Measurements from ENCODE around the gene CDH20.

CDH20 gene

DNA sequence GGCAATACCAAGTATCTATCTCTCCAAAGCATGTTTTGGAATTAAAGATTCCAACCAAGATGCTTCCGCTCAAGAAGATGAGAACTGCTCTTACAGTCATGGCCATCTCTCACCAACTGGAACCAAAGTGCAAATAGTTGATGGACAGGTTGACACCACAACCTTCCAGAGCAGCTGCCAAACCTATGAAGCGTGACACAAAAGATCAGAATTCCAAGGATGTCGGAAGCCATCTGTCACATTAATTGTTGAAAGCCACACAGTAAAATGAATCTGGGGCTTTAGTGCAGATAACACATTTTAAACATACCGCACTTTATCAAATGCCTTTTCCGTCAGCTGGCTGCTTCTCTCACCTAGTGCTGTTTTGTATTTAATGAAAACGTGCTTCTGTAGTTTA lies 195.7 kb downstream of the CDH20 start:
- DNase-seq: no peak

DNA sequence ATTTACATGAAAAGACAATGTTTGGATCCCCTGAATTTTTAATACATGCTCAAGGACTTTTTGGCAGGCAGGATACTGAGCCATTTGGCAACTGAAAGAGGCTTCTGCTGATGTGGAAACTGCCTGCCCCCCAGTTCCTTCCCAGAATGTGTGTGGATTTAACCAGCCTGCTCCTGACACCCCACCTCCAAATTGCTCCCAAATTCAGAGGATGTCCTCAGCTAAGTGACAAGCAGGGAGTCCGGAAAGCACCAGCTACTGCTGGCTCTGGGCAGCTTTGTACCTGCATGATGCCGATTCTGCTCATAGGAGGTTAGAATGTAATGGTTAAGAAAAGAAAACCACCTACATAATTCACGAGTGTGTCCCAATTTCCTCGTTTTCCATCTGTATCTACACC lies 197.5 kb downstream of the CDH20 start:
- DNase-seq: peak in 2 of 56 donors; percentile 12 to 26

DNA sequence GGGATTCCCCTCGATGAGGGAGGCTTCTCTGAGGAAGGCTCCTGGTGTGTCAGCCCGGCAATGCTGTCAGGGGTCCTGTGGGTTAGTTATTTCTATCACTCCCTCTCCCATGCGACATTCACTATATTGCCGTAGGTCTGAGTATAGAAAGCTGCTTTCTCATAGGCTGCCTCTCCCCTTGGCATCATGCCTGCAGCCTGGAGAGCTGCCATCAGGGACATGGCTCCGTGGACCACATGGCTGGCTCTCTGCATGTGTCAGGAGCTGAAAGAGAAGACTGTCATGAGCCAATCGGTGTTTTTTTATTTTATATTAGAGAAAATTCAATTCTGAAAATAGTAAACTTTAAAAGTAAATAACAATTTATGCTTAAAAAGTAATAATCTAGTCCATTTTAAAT lies 198.0 kb downstream of the CDH20 start:
- peak in 53 of 56 donors; percentile 3 to 81 (median 44) for DNase-seq

DNA sequence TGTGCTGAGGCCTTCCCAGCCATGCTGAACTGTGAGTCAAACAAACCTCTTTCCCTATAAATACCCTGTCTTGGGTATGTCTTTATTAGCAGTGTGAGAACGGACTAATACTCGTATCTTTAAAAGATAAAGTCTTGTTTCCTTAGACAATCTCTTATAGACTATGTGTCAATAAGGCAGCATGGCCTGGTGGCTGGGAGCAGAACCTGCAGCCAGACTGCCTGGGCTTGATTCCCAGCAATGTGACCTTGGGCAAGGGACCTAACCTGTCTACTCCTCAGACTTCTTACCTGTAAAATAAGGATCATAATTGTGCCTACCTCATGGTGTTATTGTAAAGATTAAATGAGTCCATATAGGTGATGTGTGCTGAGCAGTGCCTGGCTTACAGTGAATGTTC lies 198.7 kb downstream of the CDH20 start:
- no peak for DNase-seq

DNA sequence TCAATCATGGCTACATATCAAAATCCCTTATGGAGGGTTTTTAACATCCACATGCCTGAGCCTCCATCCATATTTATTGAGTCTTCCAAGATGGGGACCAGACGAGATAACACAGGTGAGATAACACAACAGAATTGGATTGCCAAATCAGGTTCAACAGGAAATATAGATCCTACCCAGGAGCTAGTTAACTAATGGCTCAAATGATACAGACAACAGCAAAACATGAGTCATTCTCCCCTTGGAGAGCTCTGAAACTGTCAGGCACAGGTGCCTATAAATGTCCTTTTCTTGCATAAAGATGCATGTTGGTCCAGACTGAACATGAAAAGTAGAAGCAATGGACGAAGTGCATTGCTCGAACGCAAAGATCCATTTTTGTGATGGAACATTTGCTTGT lies 202.2 kb downstream of the CDH20 start:
- DNase-seq: no peak

DNA sequence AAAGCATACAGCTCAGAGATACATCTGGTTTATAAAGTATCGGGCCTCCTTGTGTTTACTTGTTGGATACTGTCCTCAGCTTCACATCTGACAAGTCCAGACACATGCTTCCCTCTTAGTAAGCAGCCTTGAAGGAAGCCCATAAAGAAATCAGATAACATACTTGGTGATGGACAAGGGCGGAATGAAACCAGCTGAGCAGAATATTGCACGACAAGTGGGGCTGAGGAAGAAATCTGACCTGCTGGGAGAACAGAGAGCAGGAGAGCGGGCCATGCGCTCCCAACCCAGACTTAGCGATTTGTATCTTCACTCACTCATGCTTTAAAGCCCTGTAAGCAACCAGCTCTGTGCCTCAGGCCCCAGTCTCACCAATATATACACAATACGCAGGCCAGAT lies 208.4 kb downstream of the CDH20 start:
- no peak for DNase-seq

DNA sequence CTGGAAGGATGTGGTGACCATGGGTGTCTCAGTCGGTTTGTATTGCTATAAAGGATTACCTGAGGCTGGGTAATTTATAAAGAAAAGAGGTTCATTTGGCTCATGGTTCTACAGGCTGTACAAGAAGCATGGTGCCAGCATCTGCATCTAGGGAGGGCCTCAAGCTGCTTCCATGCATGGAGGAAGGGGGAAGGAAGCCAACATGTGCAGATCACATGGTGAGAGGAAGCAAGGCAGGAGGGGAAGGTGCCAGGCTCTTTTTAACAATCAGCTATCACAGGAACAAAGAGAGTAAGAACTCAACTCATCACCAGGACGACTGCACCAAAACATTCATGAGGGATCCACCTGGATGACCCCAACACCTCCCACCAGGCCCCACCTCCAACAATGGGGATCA lies 209.4 kb downstream of the CDH20 start:
- DNase-seq: no peak

DNA sequence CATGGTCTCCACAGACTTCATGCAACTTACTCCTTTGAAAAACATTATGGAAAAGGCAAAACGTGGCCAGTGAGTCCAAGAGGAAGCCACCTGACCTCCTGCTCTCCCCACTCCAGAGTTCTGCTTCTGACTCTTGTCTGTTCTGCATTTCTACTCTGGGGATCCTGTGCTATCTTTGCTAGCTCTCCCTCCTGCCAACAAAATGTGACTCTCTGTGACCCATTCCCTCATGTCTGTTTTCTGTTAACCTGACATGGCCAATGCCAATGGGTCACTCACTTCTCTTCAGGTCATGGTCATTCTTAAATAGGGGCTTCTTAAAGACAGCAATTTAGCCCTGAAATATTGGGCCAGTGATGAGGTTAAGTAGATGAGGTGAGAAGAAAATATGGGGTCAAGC lies 210.3 kb downstream of the CDH20 start:
- no peak for DNase-seq

DNA sequence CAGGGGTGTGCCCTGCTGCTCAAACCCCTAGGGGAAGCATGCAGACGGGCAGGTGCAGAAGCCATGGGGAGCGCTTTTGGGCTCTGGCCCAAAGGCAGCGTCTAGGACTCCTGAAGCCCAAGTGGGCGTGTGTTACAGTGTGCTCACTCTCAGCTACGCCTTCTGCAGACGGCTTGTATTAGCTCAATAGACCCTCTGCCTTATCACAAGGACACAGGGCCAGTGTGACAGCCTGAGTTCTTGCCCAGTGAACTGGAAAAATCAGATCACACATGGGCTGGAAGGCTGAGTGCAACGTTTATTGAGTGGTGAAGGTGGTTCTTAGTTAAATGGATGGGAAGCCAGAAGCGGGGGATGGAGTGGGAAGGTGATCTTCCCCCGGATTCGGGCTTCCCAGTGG lies 210.9 kb downstream of the CDH20 start:
- no peak for DNase-seq

DNA sequence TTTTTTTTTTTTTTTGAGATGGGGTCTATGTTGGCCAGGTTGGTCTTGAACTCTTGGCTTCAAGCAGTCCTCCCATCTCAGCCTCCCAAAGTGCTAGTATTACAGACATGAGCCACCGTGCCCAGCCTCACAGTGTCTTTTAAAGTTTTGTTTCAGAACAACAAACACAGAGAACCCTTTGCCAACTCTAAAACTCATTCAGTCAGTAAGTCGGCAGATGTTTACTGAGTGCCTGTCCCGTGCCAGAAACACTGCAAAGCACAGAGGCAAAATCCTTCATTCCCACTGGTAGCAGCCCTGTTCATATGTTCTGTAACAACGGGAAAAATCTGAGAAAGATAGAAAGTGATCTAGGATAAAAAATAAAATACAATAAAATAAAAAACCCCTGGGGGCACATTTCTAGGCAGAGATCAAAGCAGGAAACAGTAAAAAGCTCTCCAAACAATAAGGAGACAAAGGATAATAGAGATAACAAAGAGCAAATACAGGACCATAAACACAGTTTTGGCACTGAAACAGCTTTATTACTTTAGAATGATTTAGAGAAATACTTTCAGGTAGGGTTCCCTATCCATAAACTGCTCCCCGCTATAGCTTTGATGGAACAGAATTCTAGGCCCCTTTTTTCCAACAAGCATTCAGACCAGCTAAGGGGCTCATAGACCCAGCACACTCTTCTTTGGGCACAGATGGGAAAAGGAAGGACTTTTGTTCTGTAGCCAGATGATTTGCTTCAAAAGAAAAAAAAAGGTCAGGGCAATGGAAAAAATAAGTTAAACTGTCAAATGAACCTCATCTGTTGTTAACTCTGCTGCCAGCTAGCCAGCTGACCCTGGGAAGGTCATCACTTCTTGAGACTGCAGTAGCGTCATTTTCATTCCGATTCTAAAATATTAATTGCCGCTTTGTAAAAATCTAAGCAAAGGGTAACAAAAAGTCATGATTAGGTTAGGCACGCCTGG lies 212.3 kb downstream of the CDH20 start:
- DNase-seq: no peak

DNA sequence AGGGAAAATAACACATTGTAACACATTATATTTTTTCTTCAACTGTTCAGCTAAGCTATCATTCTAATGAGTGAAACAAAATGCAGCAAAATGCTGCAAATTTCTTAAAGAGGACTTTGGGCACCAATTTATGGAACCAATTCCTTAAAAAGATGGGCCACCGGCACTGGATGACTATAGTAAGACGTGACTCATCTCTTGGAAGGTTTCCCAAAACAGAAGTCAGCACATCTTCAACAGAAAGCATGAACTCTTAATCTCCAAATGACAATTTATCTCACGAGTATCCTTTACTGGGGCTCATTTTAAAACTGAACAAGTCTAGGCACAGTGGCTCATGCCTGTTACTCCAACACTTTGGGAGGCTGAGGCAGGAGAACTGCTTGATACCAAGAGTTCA lies 213.4 kb downstream of the CDH20 start:
- DNase-seq: no peak

DNA sequence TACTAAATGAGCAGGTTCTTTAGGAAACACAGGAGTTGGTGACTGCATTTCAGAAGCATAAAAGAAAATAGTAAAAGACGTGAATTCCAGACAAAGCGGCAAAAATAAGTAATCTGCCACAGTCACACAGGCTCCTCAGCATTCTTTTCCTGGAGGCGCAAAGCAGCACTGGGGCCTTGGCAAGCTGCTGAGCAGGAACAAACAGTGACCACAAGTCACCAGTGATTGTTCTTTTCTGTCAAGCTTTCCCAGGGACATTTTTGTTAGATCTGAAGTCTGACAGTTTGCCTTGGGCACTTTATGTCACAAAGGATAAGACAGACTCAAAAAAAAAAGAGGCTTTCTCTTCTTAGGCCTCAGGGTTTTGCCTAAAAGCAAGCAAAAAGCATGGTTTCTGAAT lies 216.2 kb downstream of the CDH20 start:
- DNase-seq: peak in 1 of 56 donors; percentile 29

DNA sequence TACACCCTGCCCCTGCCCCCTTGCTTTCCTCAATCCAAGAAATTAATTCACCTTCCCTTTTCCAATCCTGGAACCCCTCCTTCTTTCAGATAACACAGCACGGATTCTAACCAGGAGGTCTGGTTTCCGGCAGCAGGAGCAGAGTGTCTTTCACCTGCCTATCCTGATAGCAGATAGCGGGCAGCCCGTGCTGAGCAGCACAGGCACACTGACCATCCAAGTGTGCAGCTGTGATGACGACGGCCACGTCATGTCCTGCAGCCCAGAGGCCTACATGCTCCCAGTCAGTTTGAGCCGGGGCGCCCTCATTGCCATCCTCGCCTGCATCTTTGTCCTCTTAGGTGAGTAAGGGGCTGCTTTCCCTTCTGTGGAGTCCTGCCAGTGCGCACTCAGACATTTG lies 216.7 kb downstream of the CDH20 start:
- no peak for DNase-seq

DNA sequence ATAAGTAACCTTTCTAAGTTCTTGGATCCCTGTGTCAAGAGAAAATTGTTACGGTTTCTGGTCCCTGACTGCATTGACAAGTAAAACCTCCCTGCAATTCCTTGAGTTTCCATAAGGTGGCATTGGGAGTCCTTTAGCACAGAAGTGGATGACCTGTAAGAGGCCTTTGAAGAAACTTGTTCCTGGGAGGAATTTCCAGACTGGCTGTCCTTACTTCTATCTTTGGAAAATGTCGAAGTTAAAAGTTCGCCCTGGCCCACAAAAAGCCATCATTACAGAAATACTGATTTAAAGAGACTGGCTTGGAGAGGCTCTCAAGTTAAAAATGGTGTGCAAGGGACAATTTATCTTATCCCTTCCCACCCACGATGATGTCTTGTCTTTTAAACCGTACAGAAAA lies 218.4 kb downstream of the CDH20 start:
- peak in 6 of 56 donors; percentile 4 to 61 (median 8) for DNase-seq

DNA sequence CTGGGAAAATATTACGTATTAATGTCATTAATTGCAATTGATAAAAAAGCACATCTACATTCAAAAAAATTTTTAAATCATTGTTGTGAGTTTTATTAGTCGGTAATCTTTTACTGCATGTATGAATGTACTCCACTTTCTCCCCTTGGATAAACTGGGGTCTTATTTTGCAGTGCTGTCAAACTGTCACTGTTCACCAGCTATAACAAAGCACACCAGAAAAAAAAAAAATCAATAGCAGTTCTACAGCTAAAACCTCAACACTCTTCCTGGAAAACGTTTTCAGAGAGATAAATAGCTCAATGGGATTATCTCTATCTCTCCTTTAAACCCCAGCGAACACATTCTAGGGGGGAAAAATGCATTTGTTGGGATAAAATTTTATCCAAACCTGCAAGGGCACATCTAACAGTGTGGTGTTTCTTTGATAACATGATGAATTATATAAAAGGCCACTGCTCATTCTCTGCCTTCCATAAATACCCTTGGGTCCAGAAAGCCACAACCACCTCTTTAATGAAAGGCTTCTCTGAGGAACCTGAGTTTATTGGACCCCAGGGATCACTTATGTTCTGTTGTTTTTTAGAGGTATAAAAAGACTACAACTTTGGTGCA lies 219.9 kb downstream of the CDH20 start:
- no peak for DNase-seq

DNA sequence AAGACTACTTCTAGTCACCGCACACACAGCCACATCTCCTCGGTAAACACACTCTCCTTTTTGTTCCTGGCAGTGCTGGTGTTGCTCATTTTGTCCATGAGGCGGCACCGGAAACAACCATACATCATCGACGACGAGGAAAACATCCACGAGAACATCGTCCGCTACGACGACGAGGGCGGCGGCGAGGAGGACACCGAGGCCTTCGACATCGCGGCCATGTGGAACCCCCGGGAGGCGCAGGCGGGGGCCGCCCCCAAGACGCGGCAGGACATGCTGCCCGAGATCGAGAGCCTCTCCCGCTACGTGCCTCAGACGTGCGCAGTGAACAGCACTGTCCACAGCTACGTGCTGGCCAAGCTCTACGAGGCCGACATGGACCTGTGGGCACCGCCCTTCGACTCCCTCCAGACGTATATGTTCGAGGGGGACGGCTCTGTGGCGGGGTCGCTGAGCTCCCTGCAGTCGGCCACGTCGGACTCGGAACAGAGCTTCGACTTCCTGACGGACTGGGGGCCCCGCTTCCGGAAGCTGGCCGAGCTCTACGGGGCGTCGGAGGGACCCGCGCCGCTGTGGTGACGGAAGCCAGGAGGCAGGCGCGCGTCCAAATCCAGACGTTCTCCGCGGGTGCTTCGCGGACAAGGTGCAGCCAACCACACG lies 221.0 kb downstream of the CDH20 start:
- no peak for DNase-seq

DNA sequence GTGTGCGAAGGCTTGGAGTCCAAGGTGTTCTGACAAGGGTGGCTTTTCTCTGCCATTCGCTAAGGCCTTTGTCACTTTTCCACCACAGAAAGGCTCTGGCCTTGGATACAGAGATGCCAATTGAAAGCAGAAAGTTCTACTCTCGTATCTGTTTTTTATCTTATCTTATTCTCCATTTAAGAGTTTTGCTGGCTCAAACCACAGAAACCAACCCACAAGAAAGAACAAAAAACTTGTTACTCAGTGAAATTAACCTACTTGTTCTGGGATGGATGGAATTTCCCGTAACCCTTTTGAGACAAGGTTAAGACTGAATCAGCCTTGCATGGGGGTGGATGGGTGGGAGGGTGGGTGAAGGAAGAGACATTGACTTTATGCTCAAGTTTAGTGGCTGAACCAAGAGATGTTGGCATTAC lies 221.7 kb downstream of the CDH20 start:
- no peak for DNase-seq

DNA sequence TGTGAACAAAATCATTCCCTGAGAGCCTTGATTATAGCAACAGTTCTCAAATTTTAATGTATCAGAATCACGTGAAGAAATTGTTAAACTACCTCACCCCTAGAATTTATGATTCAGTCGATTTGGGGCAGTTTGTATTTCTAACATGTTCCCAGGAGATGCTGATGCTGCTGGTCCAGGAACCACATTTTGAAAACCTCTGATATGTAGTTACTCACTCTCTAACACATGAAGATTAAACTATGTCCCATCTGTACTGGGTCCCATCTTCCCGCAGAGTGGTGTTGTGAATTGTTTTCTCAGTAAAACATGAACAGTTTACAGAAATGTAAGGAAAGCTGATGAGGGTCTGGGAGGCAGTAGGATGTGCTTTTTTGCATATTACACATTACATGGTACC lies 223.1 kb downstream of the CDH20 start:
- no peak for DNase-seq

DNA sequence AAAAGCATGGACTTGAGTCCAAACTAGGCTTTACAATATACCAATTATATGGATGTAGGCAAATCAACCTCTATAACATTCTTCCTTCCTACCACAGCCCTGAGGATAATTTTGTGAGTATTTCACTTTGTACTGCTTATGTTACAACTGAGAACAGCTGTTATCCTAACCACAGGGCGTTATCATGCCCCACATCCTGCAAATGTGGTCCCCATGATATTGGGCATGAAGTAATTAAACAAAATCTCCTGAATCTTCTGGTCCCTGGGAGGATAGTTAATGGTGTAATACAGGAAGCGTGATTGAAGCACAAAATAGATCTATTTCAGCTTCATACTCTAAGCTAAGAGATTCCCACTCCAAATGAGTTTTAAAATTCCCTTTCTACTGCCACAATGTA lies 223.6 kb downstream of the CDH20 start:
- DNase-seq: no peak

DNA sequence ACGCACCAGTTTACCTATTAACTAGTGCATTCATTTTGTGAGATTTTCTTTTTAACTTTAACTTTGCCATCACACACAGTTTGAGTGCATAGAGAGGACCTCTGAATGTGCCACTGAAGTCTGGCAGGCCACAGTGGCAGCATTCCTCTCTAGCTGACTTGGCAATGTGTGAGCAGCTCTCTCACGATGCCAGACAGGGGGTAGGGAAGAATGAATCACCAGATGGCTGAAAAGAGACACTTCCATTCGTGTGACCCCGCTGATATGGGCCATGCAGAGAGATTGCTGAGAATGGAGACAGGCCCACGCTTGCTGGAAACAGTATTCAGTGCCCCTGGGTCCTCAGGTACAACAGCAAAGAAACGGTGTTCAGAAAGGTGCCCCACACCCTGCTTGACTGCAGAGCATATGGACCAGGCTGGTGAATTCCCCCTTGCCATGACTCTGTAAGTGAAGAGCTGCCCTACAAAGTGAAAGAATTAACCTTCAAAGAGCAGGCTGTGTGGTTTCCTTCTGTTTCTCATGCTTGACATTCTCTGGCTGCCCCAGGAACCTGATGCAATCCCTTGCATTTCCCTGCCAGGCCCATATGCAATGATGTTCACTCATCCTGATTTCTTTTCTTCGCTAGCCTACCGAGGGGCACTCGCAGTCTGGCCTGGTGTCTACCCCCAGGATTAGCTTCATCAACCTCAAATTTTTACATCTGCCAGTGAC lies 236.1 kb downstream of the CDH20 start:
- peak in 2 of 56 donors; percentile 5 to 14 for DNase-seq

DNA sequence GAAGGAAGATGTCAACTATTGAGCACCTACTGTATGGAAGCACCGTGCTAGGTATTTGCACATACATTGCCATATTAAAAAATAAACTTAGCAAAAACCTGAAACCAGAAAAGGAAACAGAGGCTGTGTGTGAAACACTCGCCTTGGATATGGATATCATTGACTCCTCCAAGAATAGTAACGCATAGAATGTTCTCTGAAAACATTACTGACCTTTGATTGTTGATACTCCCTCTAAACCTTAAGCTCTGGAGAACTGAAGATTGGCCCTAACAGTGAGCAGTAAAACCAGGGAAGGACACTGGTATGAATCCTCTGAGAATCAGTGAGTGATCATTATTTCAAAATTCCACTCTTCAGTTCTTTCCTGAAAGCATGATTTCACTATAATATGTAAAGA lies 236.8 kb downstream of the CDH20 start:
- DNase-seq: no peak

All from amygdala (tissue), 56 donors.